ENCODE measurements around the gene ELAC1. TPM values are rescaled to one million over a fixed set of nuclear protein-coding genes. Genes with fewer than 3 reads are reported as not detected.

Gene ELAC1
- total RNA-seq, 1 donor from 2014 or later: 16.1 TPM

- DNase-seq (ENCODE audit: low spot score): no peak
- Mint-ChIP-seq H3K27ac (no peak overlapping the region), H3K9me3 (peaks cover 6% of the 10 kb centered on the region), H3K4me1 (no peaks in the 10 kb centered on the region), H3K27me3 (ENCODE audit: insufficient read depth, low read depth) (no peaks in the 10 kb centered on the region), H3K36me3 (peaks cover 46% of the 10 kb centered on the region), H3K4me3 (no peak overlapping the region)
- no peaks in the 10 kb centered on the region for H3F3A ChIP-seq (ENCODE audit: low read depth)
- no peaks in the 10 kb centered on the region for H3K79me2 ChIP-seq (ENCODE audit: low read depth)
- H3K4me1 ChIP-seq: no peaks in the 10 kb centered on the region
- H3K36me3 ChIP-seq: peaks cover 5% of the 10 kb centered on the region
- H3K27me3 ChIP-seq: no peaks in the 10 kb centered on the region
- H3K9ac ChIP-seq: no peak overlapping the region
- no peak overlapping the region for H3K4me2 ChIP-seq
- no peak overlapping the region for H2AFZ ChIP-seq (replicated peaks)
- no peak overlapping the region for H3K27ac ChIP-seq
- H4K20me1 ChIP-seq (ENCODE audit: low read depth): no peaks in the 10 kb centered on the region
- H3K9me3 ChIP-seq (ENCODE audit: low read depth): no peaks in the 10 kb centered on the region
- no peak overlapping the region for H3K4me3 ChIP-seq
- no peak for TF ChIP-seq EZH2 (IDR thresholded peaks at IDR 0.05)
- no peak for TF ChIP-seq EZH2phosphoT487 (IDR thresholded peaks at IDR 0.05)
- TF ChIP-seq CTCF (IDR thresholded peaks at IDR 0.05): no peak
These were observed 15.0 kb downstream of the ELAC1 start for GRCh38 chr18:50982802-50983179.

- Histone ChIP-seq H3K9me3 (ENCODE audit: low read depth) (no peaks in the 10 kb centered on the region), H3F3A (ENCODE audit: low read depth) (no peaks in the 10 kb centered on the region), H3K4me2 (no peak overlapping the region), H2AFZ (replicated peaks) (no peak overlapping the region), H3K79me2 (ENCODE audit: low read depth) (no peaks in the 10 kb centered on the region), H3K9ac (no peak overlapping the region), H3K27me3 (no peaks in the 10 kb centered on the region), H3K36me3 (no peaks in the 10 kb centered on the region), H4K20me1 (ENCODE audit: low read depth) (no peaks in the 10 kb centered on the region), H3K4me3 (no peak overlapping the region), H3K27ac (no peak overlapping the region), H3K4me1 (peaks cover 10% of the 10 kb centered on the region)
- DNase-seq (ENCODE audit: low spot score): no peak
- H3K4me3 Mint-ChIP-seq: no peak overlapping the region
- no peak for TF ChIP-seq EZH2phosphoT487 (IDR thresholded peaks at IDR 0.05)
- TF ChIP-seq EZH2 (IDR thresholded peaks at IDR 0.05): no peak
- no peak for TF ChIP-seq CTCF (IDR thresholded peaks at IDR 0.05)
- H3K4me1 Mint-ChIP-seq: peaks cover 5% of the 10 kb centered on the region
- H3K27me3 Mint-ChIP-seq (ENCODE audit: insufficient read depth, low read depth): no peaks in the 10 kb centered on the region
- H3K9me3 Mint-ChIP-seq: no peaks in the 10 kb centered on the region
- H3K27ac Mint-ChIP-seq: no peak overlapping the region
- H3K36me3 Mint-ChIP-seq: peaks cover 26% of the 10 kb centered on the region
These were observed 18.7 kb downstream of the ELAC1 start for GRCh38 chr18:50986360-50987087.

- no peaks in the 10 kb centered on the region for H3K27me3 Mint-ChIP-seq (ENCODE audit: insufficient read depth, low read depth)
- peaks cover 26% of the 10 kb centered on the region for H3K36me3 Mint-ChIP-seq
- H2AFZ ChIP-seq (replicated peaks): no peak overlapping the region
- peaks cover 11% of the 10 kb centered on the region for H3K4me1 Mint-ChIP-seq
- H3K9me3 Mint-ChIP-seq: no peaks in the 10 kb centered on the region
- no peak overlapping the region for H3K4me2 ChIP-seq
- no peaks in the 10 kb centered on the region for H3K27me3 ChIP-seq
- H3K27ac Mint-ChIP-seq: no peak overlapping the region
- H3K9ac ChIP-seq: no peak overlapping the region
- no peak overlapping the region for H3K4me3 ChIP-seq
- no peaks in the 10 kb centered on the region for H3K79me2 ChIP-seq (ENCODE audit: low read depth)
- no peak overlapping the region for H3K27ac ChIP-seq
- peaks cover 17% of the 10 kb centered on the region for H3K4me1 ChIP-seq
- peaks cover 1% of the 10 kb centered on the region for H3F3A ChIP-seq (ENCODE audit: low read depth)
- no peaks in the 10 kb centered on the region for H4K20me1 ChIP-seq (ENCODE audit: low read depth)
- no peaks in the 10 kb centered on the region for H3K36me3 ChIP-seq
- H3K4me3 Mint-ChIP-seq: no peak overlapping the region
- DNase-seq (ENCODE audit: low spot score): no peak
- TF ChIP-seq EZH2 (IDR thresholded peaks at IDR 0.05): no peak
- TF ChIP-seq CTCF (IDR thresholded peaks at IDR 0.05): no peak
- no peak for TF ChIP-seq EZH2phosphoT487 (IDR thresholded peaks at IDR 0.05)
- H3K9me3 ChIP-seq (ENCODE audit: low read depth): no peaks in the 10 kb centered on the region
These were observed 19.4 kb downstream of the ELAC1 start for GRCh38 chr18:50987261-50987660.
